A673 (cell line): Measurements from ENCODE around the gene RCAN3. TPM values are rescaled to one million over a fixed set of nuclear protein-coding genes. Genes with fewer than 3 reads are reported as not detected.

ENCODE experiments used
- BruUV-seq: library from RNA; stranded (reverse); fragments of 400-500 nt; replicated peaks from 2 replicates; lab custom pipeline; 2021; lab: Mats Ljungman, UMichigan
- CTCF ChIA-PET: fragments of 300-600 bp; sonication (Branson Sonifier 250); formaldehyde crosslinking; loops from one replicate; lab custom pipeline; 2022; ENCODE audit warnings: antibody characterized with exemption; lab: Charles Lee
- POLR2A ChIA-PET: fragments of 300-600 bp; sonication (Branson Sonifier 250); formaldehyde crosslinking; loops from one replicate; lab custom pipeline; 2022; ENCODE audit warnings: antibody characterized with exemption; ENCODE audit not compliant: low non-redundant PET; lab: Charles Lee
- DNase-seq: peaks from one replicate; pipeline ENCODE4 v3.0.0-alpha.2; 2015; ENCODE audit warnings: low spot score
- H3K27ac ChIP-seq: fragments of 200-600 bp; sonication (generic); 2 replicates; pipeline ENCODE4 v1.5.1; 2016; ENCODE audit warnings: mixed run types, low read depth, mild to moderate bottlenecking, mixed read lengths, antibody characterized with exemption, low read length; ENCODE audit not compliant: poor library complexity, severe bottlenecking
- H3K27me3 ChIP-seq: fragments of 200-600 bp; sonication (generic); replicated peaks from 2 replicates; pipeline ENCODE4 v1.6.1; 2017; ENCODE audit warnings: mixed run types, low read depth, mild to moderate bottlenecking, mixed read lengths, antibody characterized with exemption, low read length; ENCODE audit not compliant: insufficient read depth, poor library complexity
- H3K36me3 ChIP-seq: fragments of 200-600 bp; sonication (generic); 2 replicates; pipeline ENCODE4 v1.6.1; 2016; ENCODE audit warnings: mixed run types, mild to moderate bottlenecking, mixed read lengths, antibody characterized with exemption, low read length; ENCODE audit not compliant: insufficient read depth, poor library complexity, severe bottlenecking
- H3K4me1 ChIP-seq: fragments of 200-600 bp; sonication (generic); 2 replicates; pipeline ENCODE4 v1.6.1; 2017; ENCODE audit warnings: mixed run types, mild to moderate bottlenecking, mixed read lengths, antibody characterized with exemption, low read length; ENCODE audit not compliant: insufficient read depth, poor library complexity, severe bottlenecking
- H3K4me3 ChIP-seq: fragments of 200-600 bp; sonication (generic); 2 replicates; pipeline ENCODE4 v1.5.1; 2016; ENCODE audit warnings: low read depth, mixed run types, mild to moderate bottlenecking, mixed read lengths, low read length; ENCODE audit not compliant: poor library complexity, severe bottlenecking
- H3K9me3 ChIP-seq: fragments of 200-600 bp; sonication (generic); 2 replicates; pipeline ENCODE4 v1.6.1; 2016; ENCODE audit warnings: mixed run types, low read depth, mild to moderate bottlenecking, mixed read lengths, antibody characterized with exemption, low read length; ENCODE audit not compliant: poor library complexity, severe bottlenecking
- CTCF ChIP-seq: fragments of 300-800, 200-600 bp; sonication (generic); conservative IDR thresholded peaks from 2 replicates; pipeline ENCODE4 v1.5.1; 2017; ENCODE audit warnings: low read depth, mild to moderate bottlenecking, antibody characterized with exemption, low read length, moderate library complexity, mixed read lengths
- EZH2 ChIP-seq: fragments of 200-600 bp; sonication (generic); IDR thresholded peaks from 2 replicates; pipeline ENCODE4 v1.6.1; 2017; ENCODE audit warnings: borderline replicate concordance, low read depth, mild to moderate bottlenecking, mixed read lengths, antibody characterized with exemption, low read length; ENCODE audit not compliant: poor library complexity, severe bottlenecking
- intact Hi-C: fragments of 100-400 bp; cut with micrococcal nuclease; formaldehyde crosslinking; loops from one replicate; pipeline ENCODE4 v1.10.0; 2022; ENCODE audit not compliant: unreplicated experiment
- total RNA-seq: library from RNA; stranded (reverse); gene quantifications from 2 replicates; pipeline ENCODE4 v1.2.3, GENCODE V29; 2021

RCAN3 gene
- total RNA-seq, 1 experiment from 2014 or later, result 7.4 TPM

DNA sequence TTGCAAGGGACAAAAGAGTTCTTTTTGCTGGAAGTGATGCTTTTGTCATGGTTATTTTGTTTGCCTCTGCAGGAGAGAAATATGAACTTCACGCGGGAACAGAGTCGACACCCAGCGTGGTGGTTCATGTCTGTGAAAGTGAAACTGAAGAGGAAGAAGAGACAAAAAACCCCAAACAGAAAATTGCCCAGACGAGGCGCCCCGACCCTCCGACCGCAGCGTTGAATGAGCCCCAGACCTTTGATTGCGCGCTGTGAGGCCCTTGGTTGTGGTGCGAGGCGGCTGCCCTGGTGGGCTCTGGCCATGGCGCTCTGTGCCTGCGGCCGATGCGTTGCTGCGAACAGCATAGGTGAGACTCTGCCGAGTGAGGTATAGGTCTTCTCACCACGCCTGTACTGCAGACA lies 32.4 kb downstream of the RCAN3 start:
- intact Hi-C loops, result no loop called here
- CTCF ChIA-PET, result interaction anchor here (0.6 kb wide), 1 partner anchor 1872 kb away, joined by 3 read pairs; no protein-coding TSS in a partner anchor
- no TSS peak for BruUV-seq
- Histone ChIP-seq H3K9me3 (no peaks in the 10 kb centered on the region), H3K36me3 (no peaks in the 10 kb centered on the region), H3K27me3 (no peaks in the 10 kb centered on the region), H3K27ac (no peak overlapping the region), H3K4me3 (no peak overlapping the region), H3K4me1 (peaks cover 11% of the 10 kb centered on the region)
- no peak for TF ChIP-seq EZH2
- POLR2A ChIA-PET, result no interaction called here
- no peak for DNase-seq

DNA sequence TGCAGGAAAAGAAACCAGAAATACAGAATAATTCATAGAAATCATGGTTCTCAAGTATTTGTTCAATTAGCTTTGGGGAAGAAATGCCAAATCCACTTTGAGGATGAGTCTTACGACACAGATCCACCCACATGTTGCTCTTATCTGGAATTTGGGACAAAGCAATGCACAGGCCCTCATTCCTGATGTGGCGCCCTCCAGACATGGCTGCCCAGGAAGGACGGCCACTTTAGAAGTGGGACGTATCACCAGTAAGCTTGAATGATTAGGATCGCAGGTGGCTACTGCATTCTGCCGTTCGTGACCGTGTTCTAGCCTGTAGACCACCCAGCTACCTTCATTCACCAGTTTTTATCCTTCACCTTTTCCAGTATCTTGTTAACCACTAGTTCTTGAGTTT lies 33.1 kb downstream of the RCAN3 start:
- ChIA-PET CTCF (no interaction called here), POLR2A (no interaction called here)
- Histone ChIP-seq H3K9me3 (no peaks in the 10 kb centered on the region), H3K27me3 (no peaks in the 10 kb centered on the region), H3K4me1 (peaks cover 11% of the 10 kb centered on the region), H3K36me3 (no peaks in the 10 kb centered on the region), H3K4me3 (no peak overlapping the region), H3K27ac (no peak overlapping the region)
- DNase-seq, result no peak
- no TSS peak for BruUV-seq
- intact Hi-C loops, result no loop called here
- TF ChIP-seq EZH2 (no peak), CTCF (no peak)

DNA sequence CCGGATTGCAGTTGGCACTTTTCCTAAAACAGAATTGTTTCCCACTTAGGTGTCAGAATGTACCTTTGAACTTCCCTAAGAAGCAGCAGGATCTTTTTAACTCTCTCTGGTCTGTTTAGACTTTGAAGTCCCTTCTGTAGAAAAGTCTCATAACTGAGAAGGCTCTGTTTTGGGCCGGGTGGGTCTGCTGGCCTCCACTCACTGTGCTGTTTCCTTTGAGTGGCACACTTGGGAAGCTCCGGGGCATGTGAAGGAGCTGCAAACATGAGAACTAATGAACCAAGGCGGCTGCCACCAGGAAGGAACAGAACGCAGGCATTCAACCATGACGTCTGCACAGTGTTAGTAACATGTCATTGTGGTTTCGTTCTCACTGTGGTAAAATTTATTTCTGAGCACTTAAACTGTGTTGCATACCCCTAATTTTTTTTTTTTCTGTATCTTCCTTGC lies 33.8 kb downstream of the RCAN3 start:
- Histone ChIP-seq H3K27me3 (no peaks in the 10 kb centered on the region), H3K4me3 (no peak overlapping the region), H3K4me1 (peaks cover 11% of the 10 kb centered on the region), H3K9me3 (no peaks in the 10 kb centered on the region), H3K27ac (no peak overlapping the region), H3K36me3 (no peaks in the 10 kb centered on the region)
- intact Hi-C loops, result no loop called here
- TF ChIP-seq CTCF, result no peak
- no peak for TF ChIP-seq EZH2
- BruUV-seq, result no TSS peak
- ChIA-PET POLR2A (no interaction called here), CTCF (no interaction called here)
- DNase-seq, result peak; percentile 50
